ENCODE results near the gene AIP. TPM values are rescaled to one million over a fixed set of nuclear protein-coding genes. Genes with fewer than 3 reads are reported as not detected.
A peak's percentile ranks its signal among the peaks of the same experiment; 100 is the strongest.

AIP gene
- total RNA-seq, 2 experiments from 2014 or later = 145 to 146 TPM

GRCh38 chr11:67458266-67458665 lies 24.6 kb upstream of the AIP start:
- no peak overlapping the region for H3K4me3 Mint-ChIP-seq
- no peaks in the 10 kb centered on the region for H3K9me3 Mint-ChIP-seq
- no peak overlapping the region for H3K27ac Mint-ChIP-seq
- H3K4me1 Mint-ChIP-seq (ENCODE audit: low read depth) = no peaks in the 10 kb centered on the region
- TF ChIP-seq CTCF (IDR thresholded peaks at IDR 0.05) = no peak
- H3K36me3 Mint-ChIP-seq (ENCODE audit: low read depth) = no peaks in the 10 kb centered on the region
- ATAC-seq = no peak
- no peaks in the 10 kb centered on the region for H3K27me3 Mint-ChIP-seq
- ChIA-PET CTCF (interaction anchor here (2.6 kb wide), 1 partner anchor 112 kb away, joined by 5 read pairs; no protein-coding TSS in a partner anchor), POLR2A (interaction anchor here (0.8 to 1.7 kb wide), 3 partner anchors 10 to 14 kb away, joined by 3 to 5 read pairs (median 4); no protein-coding TSS in a partner anchor)
- DNase-seq = no peak
- intact Hi-C loops (cut with micrococcal nuclease) = no loop called here

DNA sequence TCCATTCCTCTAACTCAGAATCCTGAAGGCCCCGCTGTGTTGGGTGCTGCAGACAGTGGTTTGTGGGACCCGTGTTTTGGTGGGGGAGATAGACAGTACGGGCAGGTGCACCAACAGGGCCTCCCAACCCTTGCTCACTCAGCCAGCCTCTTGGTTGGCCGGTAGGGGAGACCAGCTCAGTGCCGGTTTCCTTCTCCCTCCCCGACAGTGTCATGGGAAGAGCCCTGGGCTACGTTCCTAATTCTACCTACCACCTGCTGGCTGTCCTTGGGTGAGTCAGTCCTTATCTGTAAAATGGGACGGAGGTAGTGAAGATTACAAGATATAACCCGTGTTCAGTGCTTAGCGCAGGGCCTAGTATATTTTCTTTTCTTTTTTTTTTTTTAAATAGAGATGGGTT lies 19.6 kb upstream of the AIP start:
- ATAC-seq (no peak), DNase-seq (no peak)
- no peaks in the 10 kb centered on the region for H3K9me3 Mint-ChIP-seq
- H3K27ac Mint-ChIP-seq = no peak overlapping the region
- TF ChIP-seq CTCF (IDR thresholded peaks at IDR 0.05) = no peak
- no peak overlapping the region for H3K4me3 Mint-ChIP-seq
- H3K27me3 Mint-ChIP-seq = no peaks in the 10 kb centered on the region
- peaks cover 28% of the 10 kb centered on the region for H3K4me1 Mint-ChIP-seq (ENCODE audit: low read depth)
- H3K36me3 Mint-ChIP-seq (ENCODE audit: low read depth) = peaks cover 8% of the 10 kb centered on the region
- CTCF ChIA-PET = interaction anchor here (0.7 kb wide), 1 partner anchor 137 kb away, joined by 3 read pairs; no protein-coding TSS in a partner anchor
- intact Hi-C loops (cut with micrococcal nuclease) = no loop called here
- POLR2A ChIA-PET = interaction anchor here (0.7 to 0.9 kb wide), 2 partner anchors 11 to 26 kb away, joined by 3 read pairs; partner anchors contain the start of gene GPR152

DNA sequence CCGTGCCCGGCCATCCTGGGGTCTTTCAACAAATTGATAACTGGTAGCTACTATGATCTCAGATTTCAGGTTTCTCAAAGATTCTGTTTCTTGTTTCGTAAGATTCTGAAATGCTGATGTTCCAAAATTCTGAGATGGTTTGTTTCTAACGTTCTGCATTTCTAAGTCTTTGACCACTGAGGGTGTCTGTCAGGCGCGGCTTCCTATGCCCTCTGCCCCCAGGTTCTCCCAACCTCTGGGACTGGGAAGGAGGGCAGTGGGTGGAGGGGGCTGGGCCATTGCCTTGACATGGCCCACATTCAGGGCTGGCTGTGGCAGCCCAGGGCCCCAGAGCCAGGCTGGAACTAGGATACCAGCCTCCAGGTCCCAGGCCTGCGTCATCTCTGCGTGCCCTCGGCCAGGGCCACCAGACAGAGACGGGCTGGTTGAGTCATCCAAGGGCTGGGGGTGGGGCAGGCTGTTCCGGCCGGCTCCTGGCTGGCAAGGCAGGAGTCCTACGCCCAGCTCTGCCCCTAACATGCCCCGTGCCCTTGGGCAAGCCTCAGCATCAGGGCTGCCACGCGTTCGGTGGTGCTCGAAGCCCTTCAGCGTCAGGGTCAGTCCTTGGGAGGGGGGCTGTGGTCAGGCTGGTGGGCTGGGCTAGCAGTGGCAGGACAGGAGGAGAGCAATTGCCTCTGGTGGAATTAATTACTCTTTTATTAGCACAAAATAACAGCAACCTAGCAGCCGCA lies 19.0 kb upstream of the AIP start:
- ChIA-PET CTCF (interaction anchor here (0.7 kb wide), 1 partner anchor 136 kb away, joined by 3 read pairs; no protein-coding TSS in a partner anchor), POLR2A (interaction anchor here (0.9 to 7.2 kb wide), 2 partner anchors 23 to 27 kb away, joined by 3 to 81 read pairs; partner anchors contain the start of gene AIP)
- Mint-ChIP-seq H3K4me3 (peak overlapping the region; percentile 88), H3K9me3 (no peaks in the 10 kb centered on the region), H3K27ac (peak overlapping the region; percentile 93), H3K27me3 (no peaks in the 10 kb centered on the region), H3K36me3 (ENCODE audit: low read depth) (peaks cover 11% of the 10 kb centered on the region), H3K4me1 (ENCODE audit: low read depth) (peaks cover 31% of the 10 kb centered on the region)
- ATAC-seq = no peak
- no peak for TF ChIP-seq CTCF (IDR thresholded peaks at IDR 0.05)
- intact Hi-C loops (cut with micrococcal nuclease) = no loop called here
- no peak for DNase-seq

DNA sequence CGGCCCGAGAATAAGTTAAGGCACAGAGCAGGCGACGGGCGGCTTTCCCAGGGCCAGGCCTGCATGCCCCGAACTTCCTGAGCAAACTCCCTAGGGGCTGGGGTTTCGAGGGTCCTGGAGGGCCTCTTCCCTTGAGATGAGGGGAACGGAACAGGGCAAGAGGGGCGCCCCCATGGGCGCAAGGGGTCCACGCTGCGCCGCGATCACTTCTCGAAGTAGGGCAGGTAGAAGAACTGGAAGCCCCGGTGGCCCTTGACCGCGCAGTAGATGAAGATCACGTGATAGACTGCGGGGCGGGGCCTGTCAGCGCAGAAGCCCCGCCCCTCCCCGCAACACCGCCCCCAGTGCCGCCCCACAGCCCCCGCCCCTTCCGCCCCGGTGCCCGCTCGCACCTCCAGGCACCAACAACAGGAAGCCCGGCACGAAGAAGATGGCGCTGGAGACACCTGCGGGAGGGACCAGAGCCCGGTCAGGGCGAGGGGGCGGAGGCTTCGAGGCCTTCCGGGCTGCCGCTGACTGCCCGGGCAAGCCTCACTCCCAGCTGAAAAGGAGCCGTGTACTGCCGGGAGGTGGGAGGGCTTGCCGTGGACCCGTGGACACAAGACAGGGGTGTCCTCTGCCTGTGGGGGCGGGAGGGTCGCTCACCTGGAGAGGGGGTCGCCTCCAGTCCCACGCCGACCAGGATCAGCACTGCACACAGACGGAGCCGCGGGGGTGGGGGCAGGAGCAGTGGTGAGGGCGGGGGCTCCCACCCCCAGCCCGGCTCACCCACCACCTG lies 18.2 kb upstream of the AIP start:
- CTCF ChIA-PET = interaction anchor here (0.5 to 1.7 kb wide), 3 partner anchors 14 to 113 kb away, joined by 3 to 8 read pairs (median 5); no protein-coding TSS in a partner anchor
- peaks cover 34% of the 10 kb centered on the region for H3K4me1 Mint-ChIP-seq (ENCODE audit: low read depth)
- intact Hi-C loops (cut with micrococcal nuclease) = no loop called here
- DNase-seq (peak; percentile 96), ATAC-seq (peak; percentile 85)
- peak overlapping the region; percentile 88 for H3K4me3 Mint-ChIP-seq
- peaks cover 11% of the 10 kb centered on the region for H3K36me3 Mint-ChIP-seq (ENCODE audit: low read depth)
- TF ChIP-seq CTCF (IDR thresholded peaks at IDR 0.05) = no peak
- H3K27me3 Mint-ChIP-seq = no peaks in the 10 kb centered on the region
- peak overlapping the region; percentile 93 for H3K27ac Mint-ChIP-seq
- no peaks in the 10 kb centered on the region for H3K9me3 Mint-ChIP-seq
- POLR2A ChIA-PET = interaction anchor here (0.7 to 7.2 kb wide), 12 partner anchors 12 to 119 kb away, joined by 3 to 83 read pairs (median 4); partner anchors contain the start of genes AIP, PPP1CA, PTPRCAP and TBC1D10C
